ENCODE data around the gene STIL.
A peak's percentile ranks its signal among the peaks of the same experiment; 100 is the strongest.
"Not testable (repeated sequence)": the region's sequence is repeated elsewhere in the genome, so short reads cannot be mapped to it uniquely, and the experiment has no call there.

STIL gene

DNA sequence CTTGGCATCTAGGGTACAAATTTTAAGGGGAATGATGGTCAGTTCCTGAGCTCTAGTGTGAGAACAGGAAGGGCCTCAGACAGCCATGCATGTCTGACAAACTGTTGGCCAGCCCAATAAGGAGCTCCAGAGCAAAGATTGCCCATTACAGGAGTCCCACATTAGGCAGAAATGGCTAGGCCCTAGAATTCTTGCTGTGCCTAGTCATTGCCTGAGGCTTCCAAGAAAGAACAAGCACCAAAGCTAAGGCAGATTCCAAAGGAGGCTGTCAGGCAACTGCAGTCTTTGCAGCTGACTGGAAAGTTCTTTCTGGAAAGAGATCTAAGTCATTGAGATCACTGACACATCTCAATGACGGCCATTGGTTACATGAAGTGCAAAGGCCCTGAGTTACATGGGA, 3.9 kb upstream of the STIL start:
- no peak for DNase-seq

DNA sequence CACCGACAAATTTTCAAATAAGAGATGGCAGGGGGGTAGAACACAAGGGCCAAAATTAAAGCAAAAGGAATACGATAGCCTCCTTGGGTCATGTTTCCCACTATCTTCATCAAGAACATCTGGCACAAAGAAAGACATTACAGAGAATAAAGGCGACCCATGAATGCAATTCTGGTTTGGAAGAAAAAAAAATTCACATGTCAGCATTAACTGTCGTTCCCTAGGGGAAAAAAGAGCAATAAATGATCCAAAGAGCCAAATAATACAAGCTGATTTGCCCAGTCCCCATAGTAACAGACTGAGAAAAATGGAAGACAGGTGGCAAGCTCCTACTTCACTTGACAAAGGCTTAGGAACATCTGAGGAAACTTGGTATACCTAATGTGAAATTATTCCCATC, 4.5 kb downstream of the STIL start:
- DNase-seq: no peak

DNA sequence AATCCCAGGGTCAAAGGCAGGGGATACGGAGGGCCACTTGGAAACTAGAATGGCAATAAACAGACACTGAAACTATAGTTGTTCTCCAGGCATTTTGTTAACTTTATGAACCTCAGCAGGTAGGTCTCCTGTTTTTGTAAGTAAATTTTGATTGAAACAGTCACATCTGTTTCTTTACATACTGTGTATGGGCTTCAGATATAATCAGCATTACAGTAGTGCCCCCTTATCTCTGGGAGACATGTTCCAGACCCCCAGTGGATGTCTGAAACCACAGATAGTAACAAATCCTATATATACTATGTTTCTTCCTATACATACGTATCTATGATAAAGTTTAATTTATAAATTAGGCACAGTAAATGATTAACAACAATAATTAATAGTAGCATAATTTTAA, 11.5 kb downstream of the STIL start:
- DNase-seq: no peak

DNA sequence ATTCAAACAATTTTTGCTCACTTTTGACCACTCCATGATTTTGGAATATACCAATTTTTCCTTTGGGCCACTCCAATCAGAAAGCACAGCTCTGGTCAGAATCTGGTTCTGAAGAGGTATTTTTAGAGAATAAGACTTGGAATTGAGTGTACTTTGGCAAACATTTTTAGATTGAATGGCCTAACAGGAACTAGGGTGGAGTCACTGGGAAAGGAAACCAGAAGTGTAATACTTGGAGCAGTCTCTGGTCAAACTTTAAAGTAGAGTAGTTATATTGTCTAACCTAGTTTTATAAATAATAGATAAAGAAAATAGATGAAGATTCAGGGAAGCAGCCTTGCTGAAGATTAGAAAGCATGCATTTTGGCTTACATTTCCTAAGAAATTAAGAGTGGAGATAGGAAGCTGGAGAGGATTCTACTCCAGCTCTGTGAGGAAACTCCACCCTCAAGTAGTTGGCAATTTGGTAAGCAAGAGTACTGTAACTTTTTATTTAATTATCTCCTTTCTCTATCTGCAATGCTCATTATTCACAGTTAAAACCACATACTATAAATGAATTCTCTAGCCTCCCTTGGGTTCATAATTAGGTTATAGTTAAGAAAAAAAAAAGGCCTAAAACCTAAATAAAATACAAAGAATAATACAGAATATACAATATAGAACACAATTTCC, 15.8 kb downstream of the STIL start:
- no peak for DNase-seq

DNA sequence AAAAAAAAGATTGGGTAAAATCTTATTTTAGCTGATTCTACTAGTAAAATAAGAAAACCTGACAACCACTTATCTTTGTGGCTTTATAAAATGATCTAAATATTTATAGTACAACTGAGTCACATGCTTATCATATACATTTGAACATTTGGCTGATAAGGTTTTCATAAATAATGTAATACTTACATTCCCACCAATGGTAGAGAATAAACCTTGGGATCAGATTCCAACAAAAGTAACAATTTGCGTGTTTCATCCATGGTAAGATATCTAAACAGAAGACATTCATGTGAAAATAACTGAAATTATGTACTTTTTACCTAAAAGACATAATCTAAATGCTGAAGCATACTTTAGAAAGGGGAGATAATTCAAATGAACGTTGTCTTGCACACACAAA, 18.4 kb downstream of the STIL start:
- no peak for DNase-seq

DNA sequence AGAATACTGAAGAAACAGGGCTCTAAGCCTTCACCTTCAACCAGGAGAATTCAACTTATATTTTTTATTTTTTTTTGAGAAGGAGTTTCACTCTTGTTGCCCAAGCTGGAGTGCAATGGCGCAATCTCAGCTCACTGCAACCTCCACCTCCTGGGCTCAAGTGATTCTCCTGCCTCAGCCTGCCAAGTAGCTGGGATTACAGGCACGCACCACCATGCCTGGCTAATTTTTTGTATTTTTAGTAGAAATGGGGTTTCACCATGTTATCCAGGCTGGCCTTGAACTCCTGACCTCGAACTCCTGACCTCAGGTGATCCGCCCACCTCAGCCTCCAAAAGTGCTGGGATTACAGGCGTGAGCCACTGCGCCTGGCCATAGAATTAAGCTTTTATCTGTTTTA, 19.1 kb downstream of the STIL start:
- DNase-seq: not testable (repeated sequence)

DNA sequence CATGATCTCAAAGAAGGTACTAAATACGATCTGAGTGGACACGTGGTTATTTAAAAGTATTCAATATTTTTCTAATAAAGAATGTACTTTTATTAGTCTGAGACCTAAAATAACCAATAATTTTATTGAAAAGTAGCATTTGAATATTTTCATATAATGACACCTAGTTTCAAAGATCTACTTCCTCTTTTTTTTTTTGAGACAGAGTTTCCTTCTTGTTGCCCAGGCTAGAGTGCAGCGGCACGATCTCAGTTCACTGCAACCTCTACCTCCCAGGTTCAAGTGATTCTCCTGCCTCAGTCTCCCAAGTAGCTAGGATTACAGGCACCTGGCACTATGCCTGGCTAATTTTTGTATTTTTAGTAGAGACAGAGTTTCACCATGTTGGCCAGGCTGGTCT, 25.8 kb downstream of the STIL start:
- not testable (repeated sequence) for DNase-seq

DNA sequence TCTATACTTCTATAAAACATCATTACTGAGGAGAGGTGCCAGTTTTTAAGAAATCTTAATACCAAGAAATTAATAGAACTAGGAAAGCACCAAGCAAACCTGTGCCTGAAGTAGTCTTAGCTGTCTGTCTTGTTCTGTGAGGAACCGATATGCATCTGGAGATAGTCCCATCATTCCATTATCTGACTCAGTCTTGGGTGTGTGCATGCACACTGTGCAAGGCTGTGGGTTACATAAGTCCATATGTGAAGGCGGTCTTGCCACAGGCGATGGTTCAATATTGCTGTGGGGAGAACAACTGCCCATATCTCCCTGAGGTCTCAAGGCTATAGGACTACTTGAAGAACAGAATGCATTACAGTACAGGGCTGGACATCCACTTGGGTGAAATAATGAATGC, 33.8 kb downstream of the STIL start:
- no peak for DNase-seq

DNA sequence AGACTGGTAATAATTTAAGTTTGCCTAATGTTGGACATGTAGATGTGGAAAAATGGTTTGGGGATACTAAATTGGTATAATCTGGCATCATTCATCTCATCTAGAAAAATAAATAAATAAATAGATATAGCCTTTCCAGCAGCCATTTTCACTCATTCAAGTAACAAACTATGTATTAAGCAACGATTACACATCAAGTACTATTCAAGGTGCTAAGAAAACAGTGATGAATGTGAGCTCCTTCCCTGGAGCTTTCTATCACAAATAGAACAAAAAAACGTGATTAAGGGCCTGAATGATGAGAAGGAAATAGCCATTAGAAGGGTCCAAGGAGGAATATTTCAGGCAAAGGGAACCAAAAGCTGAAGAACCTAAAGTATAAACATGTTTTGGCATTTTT, 37.1 kb downstream of the STIL start:
- no peak for DNase-seq

DNA sequence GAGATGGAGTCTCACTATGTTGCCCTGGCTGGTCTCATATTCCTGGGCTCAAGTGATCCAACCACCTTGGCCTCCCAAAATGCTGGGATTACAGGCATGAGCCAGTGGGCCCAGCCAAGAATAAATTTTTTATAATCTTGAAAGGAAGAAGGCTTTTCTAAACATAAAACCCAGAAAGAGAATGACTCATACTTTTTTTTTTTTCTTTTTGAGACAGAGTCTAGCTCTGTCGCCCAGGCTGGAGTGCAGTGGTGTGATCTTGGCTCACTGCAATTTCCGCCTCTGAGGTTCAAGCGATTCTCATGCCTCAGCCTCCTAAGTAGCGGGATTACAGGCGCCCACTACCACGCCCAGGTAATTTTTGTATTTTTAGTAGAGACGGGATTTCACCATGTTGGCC, 38.1 kb downstream of the STIL start:
- not testable (repeated sequence) for DNase-seq

DNA sequence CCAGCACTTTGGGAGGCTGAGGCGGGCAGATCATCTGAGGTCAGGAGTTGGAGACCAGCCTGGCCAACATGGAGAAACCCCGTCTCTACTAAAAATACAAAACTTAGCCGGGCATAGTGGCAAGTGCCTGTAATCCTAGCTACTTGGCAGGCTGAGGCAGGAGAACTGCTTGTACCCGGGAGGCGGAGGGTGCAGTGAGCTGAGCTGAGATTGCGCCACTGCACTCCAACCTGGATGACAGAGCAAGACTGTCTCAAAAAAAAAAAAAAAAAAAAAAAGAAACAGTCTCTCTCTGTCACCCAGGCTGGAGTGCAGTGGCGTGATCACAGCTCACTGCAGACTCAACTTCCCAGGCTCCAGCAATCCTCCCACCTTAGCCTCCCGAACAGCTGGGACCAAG, 48.4 kb downstream of the STIL start:
- DNase-seq: not testable (repeated sequence)

DNA sequence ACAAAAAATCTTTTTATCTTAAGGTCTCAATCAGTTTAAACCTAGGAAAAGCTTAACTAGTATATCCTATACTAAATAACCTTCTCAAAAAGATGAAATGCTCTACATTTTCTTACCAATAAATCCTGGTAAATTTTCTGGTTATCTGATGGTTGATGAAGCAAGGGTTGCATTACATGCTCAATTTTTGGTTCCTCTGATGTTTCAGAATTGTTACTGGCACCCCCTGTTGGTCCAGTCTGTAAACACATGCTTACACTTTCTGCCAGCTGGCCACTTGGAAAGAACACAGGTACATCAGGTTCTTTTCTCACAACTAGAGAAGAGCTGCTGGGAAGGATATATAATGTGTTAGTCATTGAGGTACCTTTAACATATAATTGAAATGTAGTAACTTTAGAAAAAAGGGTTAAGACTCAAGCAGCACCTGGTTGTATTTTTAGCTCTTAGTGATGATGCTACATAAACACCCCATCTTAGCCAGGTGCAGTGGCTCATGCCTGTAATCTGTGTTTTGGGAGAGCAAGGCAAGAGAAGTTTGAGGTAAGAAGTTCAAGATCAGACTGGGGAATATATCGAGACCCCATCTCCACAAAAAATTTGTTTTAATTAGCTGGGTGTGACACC, 51.0 kb downstream of the STIL start:
- peak; percentile 2 for DNase-seq

DNA sequence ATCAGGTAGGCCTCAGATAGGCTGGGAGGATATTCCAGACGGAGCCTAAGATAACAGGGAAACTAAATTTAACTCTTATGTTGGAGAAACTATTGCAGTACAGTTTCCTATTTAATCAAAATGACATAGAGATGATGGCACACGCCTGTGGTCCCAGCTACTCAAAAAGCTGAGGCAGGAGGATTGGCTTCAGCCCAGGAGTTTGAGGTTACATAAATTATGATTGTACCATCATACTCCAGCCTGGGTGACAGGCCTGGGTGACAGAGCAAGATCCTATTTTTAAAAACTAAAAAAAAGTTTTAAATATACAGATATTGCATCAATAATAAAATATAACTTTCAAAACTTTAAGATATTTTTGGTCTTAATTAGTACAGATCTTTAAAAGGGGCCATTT, 56.7 kb downstream of the STIL start:
- DNase-seq: no peak

DNA sequence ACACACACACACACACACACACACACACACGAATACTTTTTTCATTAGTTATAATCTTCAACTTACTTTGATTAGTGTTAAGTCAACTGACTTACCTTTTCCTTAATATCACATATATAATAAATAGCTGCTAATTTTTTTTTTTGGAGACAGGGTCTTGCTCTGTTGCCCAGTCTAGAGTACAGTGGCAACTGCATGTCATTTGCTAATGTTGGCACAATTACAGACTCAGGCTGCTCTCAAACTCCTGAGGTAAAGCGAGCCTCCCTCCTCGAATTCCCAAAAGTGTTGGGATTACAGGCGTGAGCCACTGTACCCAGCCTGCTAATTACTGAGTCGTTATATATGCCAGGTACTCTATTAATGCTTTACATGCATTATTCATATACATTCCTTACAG, 61.2 kb downstream of the STIL start:
- DNase-seq: no peak

DNA sequence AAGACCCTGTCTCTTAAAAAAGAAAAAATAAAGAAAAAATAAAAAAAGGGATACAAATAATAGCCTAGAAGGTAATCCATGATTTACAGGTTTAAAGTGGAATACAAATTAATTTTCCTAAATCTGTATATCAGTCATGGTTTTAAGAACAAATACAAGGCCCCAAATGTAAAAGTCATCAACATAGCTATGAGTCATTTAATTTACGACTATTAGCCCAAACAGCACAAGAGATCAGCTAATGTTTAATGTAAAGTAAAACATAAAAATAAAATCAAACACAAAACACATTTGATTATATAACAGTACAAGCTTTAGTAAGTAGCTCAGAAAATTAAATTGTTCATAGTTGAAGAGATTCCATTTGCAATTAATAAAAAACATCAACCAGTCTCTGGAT, 61.6 kb downstream of the STIL start:
- no peak for DNase-seq

DNA sequence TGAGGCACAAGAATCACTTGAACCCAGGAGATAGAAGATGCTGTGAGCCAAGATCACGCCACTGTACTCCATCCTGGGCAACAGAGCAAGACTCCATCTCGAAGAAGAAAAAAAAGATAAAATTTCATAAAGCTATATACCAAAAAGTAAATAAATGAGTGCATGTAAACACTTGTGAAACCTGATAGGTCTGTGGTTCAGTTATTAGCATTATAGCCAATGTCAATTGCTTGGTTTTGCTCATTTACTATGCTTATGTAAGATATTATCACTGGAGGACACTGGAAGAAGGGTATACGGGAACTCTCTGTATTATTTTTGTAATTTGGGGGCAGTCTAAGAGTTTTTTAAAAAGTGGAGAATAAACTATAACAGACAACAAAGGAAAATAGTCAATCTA, 64.2 kb downstream of the STIL start:
- DNase-seq: no peak

DNA sequence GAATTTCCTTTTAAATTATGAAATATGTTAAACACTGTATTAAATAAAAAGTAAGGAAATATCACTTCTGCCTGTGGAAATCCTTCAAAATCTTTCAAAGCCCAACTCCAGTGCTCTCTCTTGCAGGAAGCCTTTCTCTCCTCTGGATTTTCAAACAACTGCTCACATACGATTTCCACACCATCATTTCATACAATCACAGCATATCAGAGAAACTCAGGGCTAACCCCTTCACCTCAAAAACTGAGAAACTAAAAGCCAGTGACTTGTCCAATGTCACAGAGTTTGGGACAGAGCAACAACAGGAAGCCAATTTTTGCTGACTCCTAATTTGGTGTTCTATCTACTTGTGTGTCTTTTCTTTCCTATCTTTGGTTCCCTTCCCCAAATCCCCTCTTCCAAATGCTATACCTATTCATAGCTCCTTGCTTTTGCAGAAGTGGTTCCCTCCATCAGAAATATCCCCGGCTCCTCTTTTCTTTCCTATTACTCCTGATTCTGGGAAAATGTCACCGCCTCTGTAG, 69.5 kb downstream of the STIL start:
- DNase-seq: no peak

DNA sequence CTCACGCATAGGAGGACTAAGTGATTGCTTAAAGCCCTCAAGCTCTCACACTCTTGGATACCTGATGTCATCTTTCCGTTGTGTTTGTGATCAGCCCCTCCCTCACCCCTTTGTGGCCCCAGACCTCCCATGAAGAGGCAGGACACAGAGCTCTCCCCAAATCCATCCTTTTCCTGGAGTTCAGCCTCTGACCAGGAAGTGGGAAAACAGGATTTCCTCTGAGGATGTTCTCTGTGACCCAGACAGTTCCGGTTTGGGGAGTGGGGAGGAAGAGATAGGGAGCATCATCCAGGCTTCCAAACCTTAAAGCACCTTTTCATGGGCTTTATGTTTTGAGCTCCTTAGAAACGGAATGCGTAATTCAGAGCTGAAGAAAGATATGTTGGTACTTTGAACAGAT, 70.0 kb downstream of the STIL start:
- no peak for DNase-seq

DNA sequence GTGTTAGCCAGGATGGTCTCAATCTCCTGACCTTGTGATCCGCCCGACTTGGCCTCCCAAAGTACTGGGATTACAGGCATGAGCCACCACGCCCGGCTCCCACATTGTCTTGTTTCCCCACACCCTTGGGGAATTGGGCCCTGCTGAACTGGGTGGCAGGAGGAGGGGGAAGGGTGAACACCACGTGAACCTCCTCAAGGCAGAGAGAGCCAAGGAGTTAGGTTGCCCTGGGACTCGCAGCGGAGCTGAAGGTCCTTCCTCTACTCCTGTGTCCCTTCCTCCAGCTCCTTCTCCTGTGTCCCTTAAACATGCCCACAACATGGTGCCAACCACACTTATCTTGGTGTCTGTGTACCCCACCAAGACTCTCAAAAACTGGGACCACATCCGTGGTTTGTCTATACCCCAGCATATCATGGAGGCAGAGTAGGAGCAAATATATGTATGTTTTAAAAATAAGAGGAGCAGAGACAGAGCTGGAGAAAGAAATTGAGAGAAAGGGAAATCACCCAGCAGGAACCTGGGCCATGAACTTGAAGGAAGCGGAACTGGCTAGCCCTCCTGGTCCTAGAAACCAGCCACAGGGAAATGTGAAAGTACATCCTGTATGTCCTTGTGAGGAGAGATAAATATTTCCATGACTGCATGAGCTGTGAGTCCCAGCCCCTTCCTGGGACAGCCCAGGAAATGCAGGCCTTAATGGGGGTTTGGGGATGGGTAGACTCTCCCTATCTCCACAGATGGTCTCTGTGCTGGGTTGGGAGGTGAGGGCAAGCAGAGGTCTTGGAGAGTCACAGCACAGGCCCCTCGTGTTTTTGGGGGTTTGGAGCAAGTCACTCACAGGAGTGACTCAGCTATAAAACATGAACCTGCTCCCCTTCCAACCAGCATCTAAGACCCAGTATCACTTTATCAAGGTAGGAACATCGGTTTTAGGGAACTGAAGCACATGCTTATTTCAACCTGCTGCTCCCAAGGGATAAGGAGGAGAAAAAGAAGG, 72.5 kb downstream of the STIL start:
- no peak for DNase-seq

DNA sequence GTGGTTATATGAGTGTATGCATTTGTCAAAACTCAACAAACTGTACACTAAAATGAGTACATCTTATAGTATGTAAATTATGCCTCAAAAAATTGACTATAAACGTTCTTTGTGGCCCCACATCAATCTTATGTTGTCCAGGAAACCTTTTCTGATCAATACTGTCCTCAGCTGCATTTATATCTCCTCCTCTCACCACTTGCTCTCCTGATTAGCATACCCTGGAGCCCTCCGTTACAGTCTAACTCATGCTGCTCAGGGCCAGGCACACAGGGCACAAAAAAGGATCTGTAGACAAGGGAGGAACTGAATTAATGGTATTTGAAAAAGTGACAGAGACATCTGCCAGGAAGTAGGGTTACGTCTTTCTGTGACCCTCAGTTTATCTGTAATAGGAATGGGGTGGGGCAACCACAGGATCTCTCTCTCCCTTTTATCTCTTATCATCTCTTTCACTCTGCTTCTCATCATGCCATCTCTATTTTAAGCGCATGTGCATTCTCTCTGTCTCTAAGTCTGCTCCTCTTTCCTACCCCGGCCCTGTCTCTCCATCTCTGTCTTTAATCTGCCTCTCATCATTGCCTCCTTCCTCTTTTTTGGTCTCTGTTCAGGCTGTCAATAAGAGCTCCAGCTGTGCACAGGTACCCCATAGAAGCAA, 74.9 kb downstream of the STIL start:
- no peak for DNase-seq

DNA sequence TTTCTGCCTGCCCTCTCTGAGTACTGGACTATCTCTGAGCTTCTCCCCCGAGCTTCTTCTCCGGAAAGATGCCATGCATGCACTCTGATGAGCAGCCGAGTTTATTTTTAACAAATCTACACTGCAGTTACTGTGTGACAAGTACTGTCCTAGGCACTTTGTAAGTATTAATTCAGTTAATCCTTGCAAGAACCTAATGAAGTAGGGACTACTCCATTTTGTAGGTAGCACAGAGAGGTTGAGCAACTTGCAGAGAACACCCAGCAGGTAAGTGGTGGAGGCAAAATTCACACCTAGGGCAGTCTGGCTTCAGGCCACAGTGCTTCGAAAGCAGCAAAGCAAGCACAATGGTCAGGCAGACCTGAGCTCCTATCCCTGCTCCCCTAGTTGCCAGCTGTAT, 78.1 kb downstream of the STIL start:
- no peak for DNase-seq

DNA sequence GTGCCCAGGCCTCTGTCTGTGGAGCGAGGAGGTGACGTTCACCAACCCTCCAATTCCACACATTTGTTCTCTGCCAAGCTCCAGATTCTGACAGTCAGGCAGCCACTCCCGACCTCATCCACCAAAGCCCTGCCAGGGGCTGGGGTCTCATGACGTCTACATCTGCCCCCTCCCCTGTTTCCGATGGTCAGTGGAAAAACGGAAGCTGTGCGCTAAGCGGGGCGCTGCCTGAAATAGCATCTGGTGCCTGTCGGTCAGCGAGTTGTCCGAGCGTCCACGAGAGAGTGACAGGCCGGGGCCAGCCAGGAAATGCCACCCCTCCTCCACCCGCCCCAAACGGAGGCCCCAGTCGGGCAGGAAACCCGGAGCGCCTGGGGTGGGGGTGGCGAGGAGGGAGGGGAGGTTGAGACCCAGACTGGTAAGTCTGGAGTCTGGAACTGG, 78.7 kb downstream of the STIL start:
- no peak for DNase-seq

DNA sequence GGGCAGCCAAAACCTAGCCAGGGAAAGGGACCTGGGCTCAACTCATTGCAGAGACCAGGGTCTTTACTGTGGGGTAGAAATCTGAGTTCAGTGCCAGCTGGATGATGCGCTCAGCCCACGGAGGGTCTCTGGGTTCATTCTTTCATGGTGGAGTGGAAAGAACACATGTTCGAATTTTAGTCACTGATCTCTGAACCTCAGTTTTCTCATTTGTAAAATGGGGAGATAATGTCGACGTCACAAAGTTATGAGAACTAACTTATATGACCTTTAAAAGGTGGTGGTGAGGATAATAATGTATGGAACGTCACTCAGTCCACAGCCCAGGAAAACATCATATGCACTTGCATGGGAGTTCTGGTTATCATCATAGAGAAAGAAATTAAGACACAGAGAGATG, 80.8 kb downstream of the STIL start:
- DNase-seq: no peak
